Right lobe of liver (tissue), 6 donors: ENCODE measurements around the gene TRIM38. TPM values are rescaled to one million over a fixed set of nuclear protein-coding genes. Genes with fewer than 3 reads are reported as not detected.

ENCODE experiments used
- ATAC-seq, 4 donors: fragments of 200-7000 bp; cut with Tn5 transposase; one replicate each; pipeline ENCODE4 v1.9.1; 2020; ENCODE audit warnings: mild to moderate bottlenecking in 4 of 4, moderate library complexity in 4 of 4
- DNase-seq, 3 donors: peaks; one replicate each; pipeline ENCODE4 v3.0.0-alpha.2; 2020
- H3K27ac ChIP-seq, 3 donors: fragments of 200-600 bp; one replicate each; pipeline ENCODE4 v1.8.0; 2022
- H3K27me3 ChIP-seq, 2 donors: fragments of 200-600 bp; one replicate each; pipeline ENCODE4 v1.8.0; 2022
- H3K36me3 ChIP-seq, 4 donors: fragments of 200-600 bp; sonication (generic) in 1 of 4; one replicate each; pipeline versions ENCODE4 v1.5.1 to v1.8.0; 2017 to 2022; ENCODE audit warnings: control low read depth in 1 of 4
- H3K4me1 ChIP-seq, 4 donors: fragments of 200-600 bp; sonication (generic) in 1 of 4; one replicate each; pipeline versions ENCODE4 v1.5.1 to v1.8.0; 2017 to 2022; ENCODE audit warnings: control low read depth in 1 of 4
- H3K4me3 ChIP-seq, 3 donors: fragments of 200-600 bp; one replicate each; pipeline ENCODE4 v1.8.0; 2022
- H3K9me3 ChIP-seq, 4 donors: fragments of 200-600 bp; sonication (generic) in 1 of 4; one replicate each; pipeline versions ENCODE4 v1.5.1 to v1.8.0; 2017 to 2022; ENCODE audit warnings: control low read depth in 1 of 4
- POLR2A ChIP-seq: fragments of 450-650 bp; IDR thresholded peaks from one replicate; pipeline ENCODE4 v1.6.1; 2017; ENCODE audit warnings: antibody characterized with exemption, mild to moderate bottlenecking
- WGBS: methylation state at CpG from one replicate; pipeline ENCODE4 v1.1.6; 2018; ENCODE audit warnings: low coverage, low lambda C conversion rate; ENCODE audit not compliant: insufficient coverage; ENCODE audit errors: missing lambda C conversion rate; 5-methylcytosine and 5-hydroxymethylcytosine counted together
- intact Hi-C, 2 donors: fragments of 100-400 bp; cut with DNase I; formaldehyde crosslinking; loops; one replicate each; pipeline versions ENCODE4 v1.11.2 to v1.14.1; 2022
- total RNA-seq, 6 experiments: library from RNA; depleted of rRNA in 2 of 6; stranded (reverse); fragments of >200 nt in 2 of 6; fragmentation: NEBNext Ultra II Directional in 3 of 6; extraction: Animal tissue kit (Norgen Biotek cat#: 25700) in 3 of 6; gene quantifications; one replicate each; pipeline versions ENCODE4 v1.1.0 to v1.2.4, GENCODE V29; 2016 to 2023
- TF ChIP-seq, protein P1 (sequence below), 4 donors: fragments of 200-600 bp in 3 of 4; fragments of 450-650 bp in 1 of 4; IDR thresholded peaks; one replicate each; pipeline versions ENCODE4 v1.5.1 to v1.8.0; 2016 to 2022; ENCODE audit warnings: antibody characterized with exemption in 4 of 4, mild to moderate bottlenecking in 2 of 4
- donor health status: DM: no; HTN: yes; CAD: no.
- donor health status: DM: no; HTN: no; CAD: no.
- donor health status: DM: no; HTN: no; CAD: no.
- donor health status: DM: no; HTN: yes; CAD: no.
- donor health status: DM: no; HTN: yes; CAD: no.

Gene TRIM38
- total RNA-seq, 6 experiments from 2014 or later, result 3.1 to 7.2 (median 4.5) TPM

DNA sequence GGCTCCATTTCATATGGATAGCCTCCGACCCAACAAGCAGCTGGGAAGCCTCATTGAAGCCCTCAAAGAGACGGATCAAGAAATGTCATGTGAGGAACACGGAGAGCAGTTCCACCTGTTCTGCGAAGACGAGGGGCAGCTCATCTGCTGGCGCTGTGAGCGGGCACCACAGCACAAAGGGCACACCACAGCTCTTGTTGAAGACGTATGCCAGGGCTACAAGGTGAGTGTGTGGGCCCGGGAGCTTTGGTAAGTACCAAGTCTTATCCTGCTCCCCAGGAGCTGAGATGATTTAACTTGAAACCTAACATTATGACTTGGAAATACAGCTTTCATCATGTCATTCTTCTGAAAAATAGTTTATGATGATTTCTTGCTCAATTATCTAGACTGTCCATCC lies 4.1 kb downstream of the TRIM38 start:
- Histone ChIP-seq H3K27me3 (no peaks in the 10 kb centered on the region), H3K36me3 (peaks cover 0 to 31% (median 5%) of the 10 kb centered on the region in 4 donors), H3K4me1 (peaks cover 0 to 66% (median 28%) of the 10 kb centered on the region in 4 donors), H3K9me3 (no peaks in the 10 kb centered on the region), H3K27ac (no peak overlapping the region), H3K4me3 (no peak overlapping the region)
- no peak for DNase-seq
- intact Hi-C loops, result no loop called here
- no peak for ATAC-seq
- WGBS, result 97% methylated on average over 7 of the region's 9 CpGs
- TF ChIP-seq POLR2A, result no peak
- TF ChIP-seq, protein P1, sequence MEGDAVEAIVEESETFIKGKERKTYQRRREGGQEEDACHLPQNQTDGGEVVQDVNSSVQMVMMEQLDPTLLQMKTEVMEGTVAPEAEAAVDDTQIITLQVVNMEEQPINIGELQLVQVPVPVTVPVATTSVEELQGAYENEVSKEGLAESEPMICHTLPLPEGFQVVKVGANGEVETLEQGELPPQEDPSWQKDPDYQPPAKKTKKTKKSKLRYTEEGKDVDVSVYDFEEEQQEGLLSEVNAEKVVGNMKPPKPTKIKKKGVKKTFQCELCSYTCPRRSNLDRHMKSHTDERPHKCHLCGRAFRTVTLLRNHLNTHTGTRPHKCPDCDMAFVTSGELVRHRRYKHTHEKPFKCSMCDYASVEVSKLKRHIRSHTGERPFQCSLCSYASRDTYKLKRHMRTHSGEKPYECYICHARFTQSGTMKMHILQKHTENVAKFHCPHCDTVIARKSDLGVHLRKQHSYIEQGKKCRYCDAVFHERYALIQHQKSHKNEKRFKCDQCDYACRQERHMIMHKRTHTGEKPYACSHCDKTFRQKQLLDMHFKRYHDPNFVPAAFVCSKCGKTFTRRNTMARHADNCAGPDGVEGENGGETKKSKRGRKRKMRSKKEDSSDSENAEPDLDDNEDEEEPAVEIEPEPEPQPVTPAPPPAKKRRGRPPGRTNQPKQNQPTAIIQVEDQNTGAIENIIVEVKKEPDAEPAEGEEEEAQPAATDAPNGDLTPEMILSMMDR (IDR thresholded peaks at IDR 0.05), result no peak

DNA sequence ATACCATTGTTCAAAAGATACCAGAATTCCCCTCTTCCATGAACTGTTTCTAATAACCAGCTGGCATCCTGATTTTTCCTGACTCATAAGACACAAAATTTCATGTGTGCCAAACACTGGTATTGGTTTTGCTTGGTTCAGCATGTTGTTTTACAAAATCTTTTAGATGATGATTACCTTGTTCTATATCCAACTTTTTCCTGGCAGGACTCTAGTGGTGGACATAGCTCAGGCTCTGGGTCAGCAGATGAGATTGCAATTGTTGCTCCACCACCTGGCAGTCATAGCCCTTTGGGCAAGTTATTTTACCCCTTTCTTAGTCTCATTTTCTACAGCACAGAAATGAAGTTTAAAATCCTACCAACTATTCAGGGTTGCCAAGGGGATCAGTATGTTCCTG lies 6.2 kb downstream of the TRIM38 start:
- intact Hi-C loops, result no loop called here
- H3K36me3 ChIP-seq, result peaks cover 7 to 51% (median 16%) of the 10 kb centered on the region in 4 donors
- H3K9me3 ChIP-seq, result no peaks in the 10 kb centered on the region
- H3K4me1 ChIP-seq, result peaks cover 0 to 71% (median 28%) of the 10 kb centered on the region in 4 donors
- no peak overlapping the region for H3K4me3 ChIP-seq
- peak; percentile 78 to 91 (median 84) for ATAC-seq
- TF ChIP-seq, protein P1 (IDR thresholded peaks at IDR 0.05), result peak in 1 of 4 donors; percentile 14
- no peak for TF ChIP-seq POLR2A
- H3K27ac ChIP-seq, result peak overlapping the region in 2 of 3 donors; percentile 43 to 66
- peak in 1 of 3 donors; percentile 77 for DNase-seq
- H3K27me3 ChIP-seq, result no peaks in the 10 kb centered on the region

DNA sequence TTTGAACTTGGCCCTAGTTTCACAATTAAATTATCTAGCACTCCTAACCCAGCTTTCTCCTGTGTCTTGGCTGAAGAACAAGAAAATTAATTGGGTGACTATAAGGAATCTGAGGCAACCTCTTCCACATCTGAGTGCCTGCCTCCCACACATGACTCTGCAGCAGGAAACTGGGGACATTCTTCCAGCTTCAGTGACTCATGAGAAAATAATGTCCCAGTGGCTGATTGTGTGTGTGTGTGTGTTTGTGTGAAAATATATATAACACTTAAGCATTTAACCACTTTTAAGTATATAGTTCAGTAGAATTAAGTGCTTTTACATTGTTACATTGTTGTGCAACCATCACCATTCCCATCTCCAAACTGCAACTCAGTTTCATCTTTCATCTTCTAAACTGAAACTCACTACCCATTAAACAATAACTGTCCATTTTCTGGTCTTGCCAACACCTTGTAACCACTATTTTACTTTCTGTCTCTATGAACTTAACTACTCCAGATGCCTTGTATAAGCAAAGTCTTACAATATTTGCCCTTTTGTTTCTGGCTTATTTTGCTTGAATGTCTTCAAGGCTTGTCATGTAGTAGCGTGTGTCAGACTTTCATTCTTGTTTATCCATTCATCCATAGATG lies 8.7 kb downstream of the TRIM38 start:
- no peaks in the 10 kb centered on the region for H3K9me3 ChIP-seq
- peak; percentile 27 to 78 (median 64) for ATAC-seq
- H3K27me3 ChIP-seq, result no peaks in the 10 kb centered on the region
- TF ChIP-seq POLR2A, result no peak
- TF ChIP-seq, protein P1 (IDR thresholded peaks at IDR 0.05), result no peak
- no peak overlapping the region for H3K4me3 ChIP-seq
- peak overlapping the region in 2 of 3 donors; percentile 33 to 44 for H3K27ac ChIP-seq
- H3K4me1 ChIP-seq, result peaks cover 0 to 51% (median 18%) of the 10 kb centered on the region in 4 donors
- H3K36me3 ChIP-seq, result peaks cover 7 to 66% (median 33%) of the 10 kb centered on the region in 4 donors
- DNase-seq, result no peak
- whole genome bisulfite sequencing, result 94% methylated on average over 1 of the region's 1 CpG
- intact Hi-C loops, result no loop called here

DNA sequence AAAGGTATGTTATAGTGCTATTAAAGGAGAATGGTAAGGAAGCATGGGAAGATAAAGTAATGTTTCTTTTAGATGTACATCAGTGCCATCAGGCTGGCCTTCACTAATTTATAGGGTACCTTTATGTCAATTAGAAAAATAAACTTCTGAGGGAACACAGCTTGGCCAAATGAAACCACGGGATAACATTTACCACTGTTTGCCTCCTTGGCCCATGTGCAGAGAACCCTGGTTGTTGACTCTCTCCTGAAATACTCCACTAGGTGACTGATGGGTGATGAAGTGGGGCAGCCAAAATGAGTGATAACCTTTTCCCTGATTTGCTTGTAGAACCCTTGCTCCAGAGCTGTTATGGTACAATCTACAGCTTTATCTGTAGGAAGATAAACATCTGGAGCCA lies 9.5 kb downstream of the TRIM38 start:
- no peaks in the 10 kb centered on the region for H3K9me3 ChIP-seq
- H3K36me3 ChIP-seq, result peaks cover 7 to 69% (median 33%) of the 10 kb centered on the region in 4 donors
- peak in 3 of 4 donors; percentile 10 to 71 (median 51) for ATAC-seq
- no peaks in the 10 kb centered on the region for H3K27me3 ChIP-seq
- H3K4me1 ChIP-seq, result peaks cover 0 to 43% (median 15%) of the 10 kb centered on the region in 4 donors
- TF ChIP-seq POLR2A, result no peak
- TF ChIP-seq, protein P1 (IDR thresholded peaks at IDR 0.05), result no peak
- peak in 1 of 3 donors; percentile 64 for DNase-seq
- H3K4me3 ChIP-seq, result no peak overlapping the region
- WGBS, result 20% methylated on average over 1 of the region's 1 CpG
- H3K27ac ChIP-seq, result peak overlapping the region in 1 of 3 donors; percentile 44
- intact Hi-C loops, result no loop called here
